Right lobe of liver (tissue), 6 donors: ENCODE data around the gene AGGF1. TPM values are rescaled to one million over a fixed set of nuclear protein-coding genes. Genes with fewer than 3 reads are reported as not detected.
"Not testable (repeated sequence)": the region's sequence is repeated elsewhere in the genome, so short reads cannot be mapped to it uniquely, and the experiment has no call there.

Experiments used
- ATAC-seq, 4 donors: fragments of 200-7000 bp; cut with Tn5 transposase; one replicate each; pipeline ENCODE4 v1.9.1; 2020; ENCODE audit warnings: mild to moderate bottlenecking in 4 of 4, moderate library complexity in 4 of 4
- DNase-seq, 3 donors: peaks; one replicate each; pipeline ENCODE4 v3.0.0-alpha.2; 2020
- H3K27ac ChIP-seq, 3 donors: fragments of 200-600 bp; one replicate each; pipeline ENCODE4 v1.8.0; 2022
- H3K27me3 ChIP-seq, 2 donors: fragments of 200-600 bp; one replicate each; pipeline ENCODE4 v1.8.0; 2022
- H3K36me3 ChIP-seq, 4 donors: fragments of 200-600 bp; sonication (generic) in 1 of 4; one replicate each; pipeline versions ENCODE4 v1.5.1 to v1.8.0; 2017 to 2022; ENCODE audit warnings: control low read depth in 1 of 4
- H3K4me1 ChIP-seq, 4 donors: fragments of 200-600 bp; sonication (generic) in 1 of 4; one replicate each; pipeline versions ENCODE4 v1.5.1 to v1.8.0; 2017 to 2022; ENCODE audit warnings: control low read depth in 1 of 4
- H3K4me3 ChIP-seq, 3 donors: fragments of 200-600 bp; one replicate each; pipeline ENCODE4 v1.8.0; 2022
- H3K9me3 ChIP-seq, 4 donors: fragments of 200-600 bp; sonication (generic) in 1 of 4; one replicate each; pipeline versions ENCODE4 v1.5.1 to v1.8.0; 2017 to 2022; ENCODE audit warnings: control low read depth in 1 of 4
- CTCF ChIP-seq, 4 donors: fragments of 200-600 bp in 3 of 4; fragments of 450-650 bp in 1 of 4; IDR thresholded peaks; one replicate each; pipeline versions ENCODE4 v1.5.1 to v1.8.0; 2016 to 2022; ENCODE audit warnings: antibody characterized with exemption in 4 of 4, mild to moderate bottlenecking in 2 of 4
- POLR2A ChIP-seq: fragments of 450-650 bp; IDR thresholded peaks from one replicate; pipeline ENCODE4 v1.6.1; 2017; ENCODE audit warnings: antibody characterized with exemption, mild to moderate bottlenecking
- WGBS: methylation state at CpG from one replicate; pipeline ENCODE4 v1.1.6; 2018; ENCODE audit warnings: low coverage, low lambda C conversion rate; ENCODE audit not compliant: insufficient coverage; ENCODE audit errors: missing lambda C conversion rate; 5-methylcytosine and 5-hydroxymethylcytosine counted together
- intact Hi-C, 2 donors: fragments of 100-400 bp; cut with DNase I; formaldehyde crosslinking; loops; one replicate each; pipeline versions ENCODE4 v1.11.2 to v1.14.1; 2022
- total RNA-seq, 6 experiments: library from RNA; depleted of rRNA in 2 of 6; stranded (reverse); fragments of >200 nt in 2 of 6; fragmentation: NEBNext Ultra II Directional in 3 of 6; extraction: Animal tissue kit (Norgen Biotek cat#: 25700) in 3 of 6; gene quantifications; one replicate each; pipeline versions ENCODE4 v1.1.0 to v1.2.4, GENCODE V29; 2016 to 2023
- donor health status: DM: no; HTN: yes; CAD: no.
- donor health status: DM: no; HTN: no; CAD: no.
- donor health status: DM: no; HTN: no; CAD: no.
- donor health status: DM: no; HTN: yes; CAD: no.
- donor health status: DM: no; HTN: yes; CAD: no.

The AGGF1 gene
- total RNA-seq, 6 experiments from 2014 or later: 9.1 to 15.3 (median 11.4) TPM

- H3K4me1 ChIP-seq: no peaks in the 10 kb centered on the region
- H3K9me3 ChIP-seq: no peaks in the 10 kb centered on the region
These were observed 65.0 kb downstream of the AGGF1 start for GRCh38 chr5:77095189-77095588.

DNA sequence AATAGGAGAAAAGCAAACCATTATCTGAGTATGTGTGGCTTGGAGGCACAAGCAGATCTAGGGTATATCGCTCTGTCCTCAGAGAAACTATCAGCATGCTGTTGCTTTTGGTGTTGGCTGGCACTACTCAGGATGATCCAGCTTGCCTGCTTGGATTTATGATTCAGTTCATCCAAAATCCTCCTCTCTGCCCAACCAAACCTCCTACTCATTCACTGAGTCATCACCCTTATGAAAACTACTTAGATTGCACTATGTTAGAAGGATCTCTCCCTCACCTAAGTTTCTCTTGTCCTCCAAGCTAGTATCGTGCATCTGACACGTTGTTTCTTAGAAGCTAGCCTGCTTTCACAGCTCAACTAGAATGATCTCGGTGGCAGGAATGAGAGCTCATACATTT, 71.1 kb downstream of the AGGF1 start:
- TF ChIP-seq CTCF (IDR thresholded peaks at IDR 0.05): no peak
- TF ChIP-seq POLR2A: no peak
- DNase-seq (no peak), ATAC-seq (no peak)
- Histone ChIP-seq H3K36me3 (no peaks in the 10 kb centered on the region), H3K27me3 (no peaks in the 10 kb centered on the region), H3K4me3 (no peak overlapping the region), H3K4me1 (no peaks in the 10 kb centered on the region), H3K9me3 (no peaks in the 10 kb centered on the region), H3K27ac (no peak overlapping the region)
- WGBS: 94% methylated on average over 3 of the region's 4 CpGs
- intact Hi-C loops: no loop called here

More at GRCh38 chr5:77095189-77095588, 65.0 kb downstream of the AGGF1 start:
- H3K36me3 ChIP-seq: no peaks in the 10 kb centered on the region
- ATAC-seq (no peak), DNase-seq (no peak)
- H3K4me3 ChIP-seq: no peak overlapping the region
- 83% methylated on average over 4 of the region's 4 CpGs for WGBS
- H3K27me3 ChIP-seq: no peaks in the 10 kb centered on the region
- intact Hi-C loops: no loop called here
- no peak overlapping the region for H3K27ac ChIP-seq
- TF ChIP-seq POLR2A: no peak
- no peak for TF ChIP-seq CTCF (IDR thresholded peaks at IDR 0.05)

GRCh38 chr5:77102549-77102948, 72.3 kb downstream of the AGGF1 start:
- intact Hi-C loops: no loop called here
- no peak overlapping the region for H3K4me3 ChIP-seq
- H3K27ac ChIP-seq: no peak overlapping the region
- WGBS: 93% methylated on average over 2 of the region's 7 CpGs
- no peak for ATAC-seq
- DNase-seq: no peak
- no peaks in the 10 kb centered on the region for H3K27me3 ChIP-seq
- no peaks in the 10 kb centered on the region for H3K9me3 ChIP-seq
- no peaks in the 10 kb centered on the region for H3K36me3 ChIP-seq
- H3K4me1 ChIP-seq: no peaks in the 10 kb centered on the region
- no peak for TF ChIP-seq CTCF (IDR thresholded peaks at IDR 0.05)
- TF ChIP-seq POLR2A: no peak

DNA sequence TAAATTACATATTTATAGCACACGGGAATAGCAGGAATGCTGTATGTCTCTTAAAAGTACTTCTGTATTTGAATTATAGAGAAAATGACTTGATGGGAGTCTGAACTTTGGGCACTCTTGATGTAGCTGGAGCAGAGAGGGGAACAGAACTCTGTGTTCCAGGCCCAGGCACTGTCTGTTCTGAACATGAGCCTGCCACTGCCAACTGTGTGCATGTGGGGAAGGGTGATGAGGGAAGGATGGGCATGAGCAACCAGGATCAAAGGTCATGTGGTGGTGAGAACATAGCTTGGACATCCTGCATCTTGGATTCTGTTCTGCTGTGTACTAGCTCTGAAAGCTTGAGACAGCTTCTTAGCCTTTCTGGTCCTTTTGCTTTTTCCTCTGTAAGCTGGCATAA, 73.3 kb downstream of the AGGF1 start:
- no peak for TF ChIP-seq CTCF (IDR thresholded peaks at IDR 0.05)
- no peak for TF ChIP-seq POLR2A
- H3K36me3 ChIP-seq: no peaks in the 10 kb centered on the region
- no peaks in the 10 kb centered on the region for H3K27me3 ChIP-seq
- no peak overlapping the region for H3K4me3 ChIP-seq
- DNase-seq: peak in 1 of 3 donors; percentile 58
- WGBS: 100% methylated on average over 1 of the region's 1 CpG
- intact Hi-C loops: no loop called here
- no peaks in the 10 kb centered on the region for H3K9me3 ChIP-seq
- ATAC-seq: peak in 3 of 4 donors; percentile 36 to 62 (median 50)
- H3K4me1 ChIP-seq: no peaks in the 10 kb centered on the region
- H3K27ac ChIP-seq: no peak overlapping the region

DNA sequence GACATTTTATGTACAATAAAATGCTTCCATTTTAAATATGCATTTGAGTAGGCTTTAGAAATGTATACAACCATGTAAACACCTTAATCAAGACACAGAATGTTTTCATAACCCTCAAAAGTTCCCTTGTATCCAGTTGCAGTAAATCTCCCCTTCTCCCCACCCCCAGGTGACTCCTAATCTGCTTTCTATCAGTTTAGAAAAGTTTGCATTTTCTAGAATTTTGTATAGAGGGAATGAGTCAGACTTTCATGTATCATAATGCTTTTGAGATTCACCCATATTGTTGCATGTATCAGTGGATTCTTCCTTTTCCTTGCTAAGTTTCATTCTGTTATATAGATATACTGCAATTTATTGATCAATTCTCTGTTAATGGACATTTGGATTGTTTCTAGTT, 74.6 kb downstream of the AGGF1 start:
- no peak for DNase-seq
- no peaks in the 10 kb centered on the region for H3K27me3 ChIP-seq
- no peak overlapping the region for H3K27ac ChIP-seq
- intact Hi-C loops: no loop called here
- TF ChIP-seq POLR2A (no peak), CTCF (IDR thresholded peaks at IDR 0.05) (no peak)
- H3K4me3 ChIP-seq: no peak overlapping the region
- no peaks in the 10 kb centered on the region for H3K4me1 ChIP-seq
- no peaks in the 10 kb centered on the region for H3K9me3 ChIP-seq
- no peaks in the 10 kb centered on the region for H3K36me3 ChIP-seq
- ATAC-seq: no peak

- H3K4me3 ChIP-seq, H3K27ac ChIP-seq, DNase-seq, H3K4me1 ChIP-seq, ATAC-seq, H3K9me3 ChIP-seq, intact Hi-C loops, H3K36me3 ChIP-seq, H3K27me3 ChIP-seq: not testable (repeated sequence)
- 92% methylated on average over 4 of the region's 4 CpGs for WGBS
These were observed 76.8 kb downstream of the AGGF1 start for GRCh38 chr5:77107035-77107434.
